Tibial nerve (tissue), 4 donors: ENCODE measurements around the gene GUCY2C. TPM values are rescaled to one million over a fixed set of nuclear protein-coding genes. Genes with fewer than 3 reads are reported as not detected.

ENCODE experiments used
- DNase-seq, 2 donors: peaks; one replicate each; pipeline ENCODE4 v3.0.0-alpha.2; 2019; ENCODE audit warnings: low spot score in 2 of 2
- H3K27ac ChIP-seq, 4 donors: fragments of 200-600 bp; sonication (generic) in 3 of 4; one replicate each; pipeline ENCODE4 v1.5.1; 2017 to 2019; ENCODE audit warnings: mild to moderate bottlenecking in 1 of 4
- H3K27me3 ChIP-seq, 2 donors: fragments of 200-600 bp; sonication (generic) in 1 of 2; one replicate each; pipeline versions ENCODE4 v1.5.1 to v1.6.0; 2017 to 2019
- H3K36me3 ChIP-seq, 3 donors: fragments of 200-600 bp; sonication (generic); one replicate each; pipeline ENCODE4 v1.5.1; 2018 to 2019
- H3K4me1 ChIP-seq, 4 donors: fragments of 200-600 bp; sonication (generic) in 3 of 4; one replicate each; pipeline ENCODE4 v1.5.1; 2017 to 2019
- H3K4me3 ChIP-seq, 4 donors: fragments of 200-600 bp; sonication (generic) in 3 of 4; one replicate each; pipeline ENCODE4 v1.5.1; 2017 to 2019; ENCODE audit warnings: mild to moderate bottlenecking in 1 of 4, moderate library complexity in 1 of 4
- H3K9me3 ChIP-seq, 4 donors: fragments of 200-600 bp; sonication (generic) in 3 of 4; one replicate each; pipeline ENCODE4 v1.5.1; 2017 to 2019
- EP300 ChIP-seq, 2 donors: sonication (generic); formaldehyde crosslinking; IDR thresholded peaks; one replicate each; pipeline ENCODE4 v1.6.1; 2017; ENCODE audit warnings: antibody characterized with exemption in 2 of 2, mild to moderate bottlenecking in 1 of 2
- POLR2A ChIP-seq, 2 donors: fragments of 450-650 bp; IDR thresholded peaks; one replicate each; pipeline ENCODE4 v1.6.1; 2017; ENCODE audit warnings: antibody characterized with exemption in 2 of 2, mild to moderate bottlenecking in 2 of 2, moderate library complexity in 2 of 2
- WGBS, 2 donors: methylation state at CpG; one replicate each; pipeline ENCODE4 v1.1.5; 2018; 5-methylcytosine and 5-hydroxymethylcytosine counted together
- total RNA-seq, 4 donors: library from RNA; depleted of rRNA; stranded (reverse); fragments of >200 nt; gene quantifications; one replicate each; pipeline ENCODE4 v1.1.0, GENCODE V29; 2016
- TF ChIP-seq, protein P1 (sequence below), 5 experiments: fragments of 200-600 bp in 3 of 5; fragments of 450-650 bp in 2 of 5; sonication (generic) in 3 of 5; IDR thresholded peaks; one replicate each; pipeline ENCODE4 v1.5.1; 2016 to 2019; ENCODE audit warnings: antibody characterized with exemption in 5 of 5, mild to moderate bottlenecking in 3 of 5, moderate library complexity in 2 of 5

The GUCY2C gene
- total RNA-seq, 4 donors from 2014 or later, result not detected

DNA sequence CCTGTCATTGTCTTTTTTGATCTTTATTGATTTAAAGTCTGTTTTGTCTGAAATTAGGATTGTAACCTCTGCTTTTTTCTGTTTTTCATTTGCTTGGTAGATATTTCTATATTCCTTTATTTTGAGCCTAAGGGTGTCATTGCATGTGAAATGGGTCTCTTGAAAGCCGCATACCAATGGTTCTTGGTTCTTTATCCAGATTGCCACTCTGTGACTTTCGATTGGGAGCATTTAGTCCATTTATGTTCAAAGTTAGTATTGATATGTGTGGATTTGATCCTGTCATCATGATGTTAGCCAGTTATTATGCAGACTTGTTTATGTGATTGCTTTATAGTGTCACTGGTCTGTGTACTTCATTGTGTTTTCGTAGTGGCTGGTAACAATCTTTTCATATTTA lies 98.9 kb downstream of the GUCY2C start:
- Histone ChIP-seq H3K27me3 (no peaks in the 10 kb centered on the region), H3K4me1 (no peaks in the 10 kb centered on the region), H3K27ac (no peak overlapping the region), H3K4me3 (no peak overlapping the region), H3K36me3 (no peaks in the 10 kb centered on the region), H3K9me3 (peaks cover 0 to 40% (median 5%) of the 10 kb centered on the region in 4 donors)
- TF ChIP-seq, protein P1, sequence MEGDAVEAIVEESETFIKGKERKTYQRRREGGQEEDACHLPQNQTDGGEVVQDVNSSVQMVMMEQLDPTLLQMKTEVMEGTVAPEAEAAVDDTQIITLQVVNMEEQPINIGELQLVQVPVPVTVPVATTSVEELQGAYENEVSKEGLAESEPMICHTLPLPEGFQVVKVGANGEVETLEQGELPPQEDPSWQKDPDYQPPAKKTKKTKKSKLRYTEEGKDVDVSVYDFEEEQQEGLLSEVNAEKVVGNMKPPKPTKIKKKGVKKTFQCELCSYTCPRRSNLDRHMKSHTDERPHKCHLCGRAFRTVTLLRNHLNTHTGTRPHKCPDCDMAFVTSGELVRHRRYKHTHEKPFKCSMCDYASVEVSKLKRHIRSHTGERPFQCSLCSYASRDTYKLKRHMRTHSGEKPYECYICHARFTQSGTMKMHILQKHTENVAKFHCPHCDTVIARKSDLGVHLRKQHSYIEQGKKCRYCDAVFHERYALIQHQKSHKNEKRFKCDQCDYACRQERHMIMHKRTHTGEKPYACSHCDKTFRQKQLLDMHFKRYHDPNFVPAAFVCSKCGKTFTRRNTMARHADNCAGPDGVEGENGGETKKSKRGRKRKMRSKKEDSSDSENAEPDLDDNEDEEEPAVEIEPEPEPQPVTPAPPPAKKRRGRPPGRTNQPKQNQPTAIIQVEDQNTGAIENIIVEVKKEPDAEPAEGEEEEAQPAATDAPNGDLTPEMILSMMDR (IDR thresholded peaks at IDR 0.05), result no peak
- TF ChIP-seq POLR2A (IDR thresholded peaks at IDR 0.05), result no peak
- TF ChIP-seq EP300 (IDR thresholded peaks at IDR 0.05), result no peak
- WGBS, 2 donors, result 90 to 96% methylated on average over 3 of the region's 3 CpGs
- DNase-seq, result no peak

DNA sequence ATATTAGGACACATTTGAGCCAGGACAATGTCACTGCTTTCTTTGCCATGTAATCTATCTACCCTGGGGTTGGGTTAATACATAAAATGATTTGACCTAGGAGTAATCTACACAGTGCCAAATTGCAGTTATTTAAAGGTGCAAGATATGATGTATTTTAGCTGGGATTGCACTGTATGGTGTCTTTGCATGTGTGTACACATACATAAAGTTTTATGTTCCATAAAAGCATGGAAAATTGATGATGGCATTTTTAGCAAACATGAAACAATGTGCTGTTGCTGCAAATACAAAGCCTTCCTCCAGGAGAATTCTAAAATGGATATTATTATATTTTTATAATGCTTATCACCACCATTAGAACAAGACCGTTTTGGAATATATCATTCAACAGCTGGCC lies 104.7 kb downstream of the GUCY2C start:
- no peak overlapping the region for H3K27ac ChIP-seq
- H3K9me3 ChIP-seq, result peaks cover 0 to 16% (median 3%) of the 10 kb centered on the region in 4 donors
- H3K36me3 ChIP-seq, result no peaks in the 10 kb centered on the region
- H3K4me1 ChIP-seq, result no peaks in the 10 kb centered on the region
- H3K4me3 ChIP-seq, result no peak overlapping the region
- TF ChIP-seq POLR2A (IDR thresholded peaks at IDR 0.05), result no peak
- no peak for TF ChIP-seq EP300 (IDR thresholded peaks at IDR 0.05)
- TF ChIP-seq, protein P1 (IDR thresholded peaks at IDR 0.05), result no peak
- WGBS, 2 donors, result 55 to 60% methylated on average over 1 of the region's 1 CpG
- no peaks in the 10 kb centered on the region for H3K27me3 ChIP-seq
- DNase-seq, result no peak

DNA sequence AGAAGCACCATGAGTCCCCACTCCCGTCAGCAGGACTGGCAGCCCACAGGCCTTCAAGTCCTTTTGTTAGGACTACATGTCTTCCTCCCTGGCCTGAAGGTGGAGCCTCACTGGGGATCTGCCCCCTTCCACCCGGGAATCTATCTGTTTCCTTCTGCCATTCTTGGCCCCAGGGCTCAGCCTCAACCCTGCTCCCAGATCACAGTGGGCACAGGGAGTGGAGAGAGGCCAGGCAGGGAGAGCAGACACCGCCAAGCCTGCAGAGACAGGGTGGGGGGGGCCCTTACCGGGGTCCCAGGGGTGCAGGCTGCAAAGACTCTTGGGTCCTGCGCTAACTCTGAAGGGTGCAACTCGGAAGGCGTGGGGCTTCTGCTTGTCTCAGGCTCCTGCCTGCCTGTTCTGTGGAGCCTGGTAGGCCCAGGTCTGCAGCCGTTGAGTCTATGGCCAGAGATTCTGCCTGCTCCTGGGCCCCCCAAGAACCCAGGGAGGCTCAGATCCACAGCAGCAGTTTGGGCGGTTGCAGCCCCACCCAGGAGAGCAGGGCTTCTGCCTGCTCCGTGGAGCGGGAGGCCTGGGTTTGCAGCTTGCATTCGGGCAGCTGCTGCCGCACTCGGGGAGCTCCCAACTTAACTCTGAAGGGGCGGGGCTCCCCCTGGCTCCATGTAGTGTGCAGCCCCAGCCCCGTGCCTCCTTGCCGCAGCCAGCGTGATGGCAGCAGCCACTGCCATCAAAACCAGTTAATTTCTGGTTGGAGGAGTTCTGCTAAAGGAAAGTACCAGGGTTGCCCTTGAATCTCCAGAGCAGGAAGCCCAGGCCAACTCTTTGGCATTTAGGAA lies 107.0 kb downstream of the GUCY2C start:
- TF ChIP-seq, protein P1 (IDR thresholded peaks at IDR 0.05), result no peak
- TF ChIP-seq EP300 (IDR thresholded peaks at IDR 0.05) (no peak), POLR2A (IDR thresholded peaks at IDR 0.05) (no peak)
- peaks cover 0 to 6% (median under 1%) of the 10 kb centered on the region in 4 donors for H3K9me3 ChIP-seq
- H3K27me3 ChIP-seq, result no peaks in the 10 kb centered on the region
- DNase-seq, result no peak
- H3K27ac ChIP-seq, result no peak overlapping the region
- no peak overlapping the region for H3K4me3 ChIP-seq
- no peaks in the 10 kb centered on the region for H3K4me1 ChIP-seq
- WGBS, 2 donors, result 81 to 97% methylated on average over 14 to 16 of the region's 18 CpGs
- H3K36me3 ChIP-seq, result no peaks in the 10 kb centered on the region

DNA sequence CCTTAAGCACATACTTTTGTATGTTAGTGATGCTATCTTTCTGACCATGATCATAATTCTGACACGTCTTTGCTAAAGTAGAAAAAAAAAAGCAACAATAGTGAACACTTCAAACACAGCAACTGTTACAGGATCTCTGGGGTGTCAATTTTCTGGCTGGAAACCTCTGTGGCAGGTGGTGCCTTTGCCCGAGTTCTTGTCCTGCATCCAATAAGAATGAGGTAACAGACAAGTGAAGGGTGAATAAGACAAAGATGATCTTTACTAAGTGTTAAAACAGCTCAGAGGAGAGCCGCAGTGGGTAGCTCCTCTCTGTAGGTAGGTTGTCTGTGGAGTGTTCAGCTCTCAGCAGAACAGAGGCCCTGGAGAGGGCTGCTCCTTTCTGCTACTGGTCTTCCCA lies 107.8 kb downstream of the GUCY2C start:
- Histone ChIP-seq H3K36me3 (no peaks in the 10 kb centered on the region), H3K9me3 (peaks cover 0 to under 1% (median 0%) of the 10 kb centered on the region in 4 donors), H3K27me3 (no peaks in the 10 kb centered on the region), H3K4me3 (no peak overlapping the region), H3K4me1 (no peaks in the 10 kb centered on the region), H3K27ac (no peak overlapping the region)
- 82 to 87% methylated on average over 3 of the region's 3 CpGs for WGBS, 2 donors
- TF ChIP-seq EP300 (IDR thresholded peaks at IDR 0.05) (no peak), POLR2A (IDR thresholded peaks at IDR 0.05) (no peak)
- TF ChIP-seq, protein P1 (IDR thresholded peaks at IDR 0.05), result no peak
- no peak for DNase-seq

DNA sequence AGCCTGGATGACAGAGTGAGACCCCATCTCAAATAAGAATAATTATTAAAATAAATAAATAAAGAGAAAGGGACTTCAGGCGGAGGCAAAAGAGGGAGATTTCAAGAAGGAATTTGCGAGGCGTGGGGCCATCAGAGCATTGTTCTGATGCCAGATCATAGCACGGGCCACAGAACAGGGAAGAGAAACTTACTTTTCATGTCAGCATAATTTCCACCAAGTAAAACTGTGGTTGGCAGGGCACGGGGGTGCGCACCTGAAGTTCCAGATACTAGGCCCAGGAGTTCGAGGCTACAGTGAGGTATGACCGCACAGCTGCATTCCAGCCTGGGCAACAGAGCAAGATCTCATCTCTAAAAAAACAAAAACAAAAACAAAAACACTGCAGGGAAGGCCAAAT lies 117.8 kb downstream of the GUCY2C start:
- WGBS, 2 donors, result 87 to 90% methylated on average over 8 of the region's 8 CpGs
- no peak for TF ChIP-seq POLR2A (IDR thresholded peaks at IDR 0.05)
- no peak for TF ChIP-seq EP300 (IDR thresholded peaks at IDR 0.05)
- TF ChIP-seq, protein P1 (IDR thresholded peaks at IDR 0.05), result no peak
- H3K4me1 ChIP-seq, result no peaks in the 10 kb centered on the region
- no peaks in the 10 kb centered on the region for H3K27me3 ChIP-seq
- no peak for DNase-seq
- H3K27ac ChIP-seq, result no peak overlapping the region
- peaks cover 0 to 3% (median 0%) of the 10 kb centered on the region in 4 donors for H3K9me3 ChIP-seq
- no peak overlapping the region for H3K4me3 ChIP-seq
- H3K36me3 ChIP-seq, result peaks cover 0 to 5% (median 0%) of the 10 kb centered on the region in 3 donors
